K562 treated with DMSO at 1 percent for 4 hours (cell line): ENCODE measurements around the gene TGFB2. TPM values are rescaled to one million over a fixed set of nuclear protein-coding genes. Genes with fewer than 3 reads are reported as not detected.

ENCODE experiments used
- total RNA-seq: library from RNA; unstranded; fragments of 300-600 nt; gene quantifications from 2 replicates; pipeline ENCODE4 v1.2.3, GENCODE V29; 2022; ENCODE audit not compliant: insufficient read depth

TGFB2 gene
- total RNA-seq = 0.30 TPM in 1 of 2 replicates, not detected in the other

GRCh38 chr1:218344814-218345672 lies at the start of gene TGFB2:
TGFB2 (plus strand) TSS chr1:218345336; CDS start chr1:218346702, 1,366 bp downstream.

Other genes with a start within 250 kb of the TGFB2 start
- 1.6 and 4.6 TPM in 2 replicates for gene RRP15, start 60.0 kb upstream of the TGFB2 start, total RNA-seq